DOHH2 (cell line): Measurements from ENCODE around the gene ACSS3.

Experiments used
- H3F3A ChIP-seq: fragments of 200-600 bp; sonication (generic), shearing (Covaris generic); 2 replicates; pipeline ENCODE4 v1.6.0; 2016; ENCODE audit warnings: antibody characterized with exemption, mild to moderate bottlenecking; ENCODE audit not compliant: control insufficient read depth, insufficient read depth
- H3K27ac ChIP-seq: fragments of 200-600 bp; sonication (generic); 2 replicates; pipeline ENCODE4 v1.5.1; 2014; ENCODE audit warnings: low read depth, mild to moderate bottlenecking, low read length, moderate library complexity
- H3K27me3 ChIP-seq: fragments of 200-600 bp; sonication (generic); 2 replicates; pipeline ENCODE4 v1.6.1; 2014; ENCODE audit warnings: mild to moderate bottlenecking, low read length, mixed read lengths; ENCODE audit not compliant: control insufficient read depth
- H3K36me3 ChIP-seq: fragments of 200-600 bp; sonication (generic); 2 replicates; pipeline ENCODE4 v1.6.1; 2014; ENCODE audit warnings: mild to moderate bottlenecking, low read length, moderate library complexity, mixed read lengths; ENCODE audit not compliant: control insufficient read depth
- H3K4me1 ChIP-seq: fragments of 200-600 bp; sonication (generic); 2 replicates; pipeline ENCODE4 v1.6.1; 2014; ENCODE audit warnings: mild to moderate bottlenecking, low read length, mixed read lengths; ENCODE audit not compliant: control insufficient read depth
- H3K4me2 ChIP-seq: fragments of 200-600 bp; sonication (generic); 2 replicates; pipeline ENCODE4 v1.6.0; 2014; ENCODE audit warnings: mild to moderate bottlenecking, low read length, moderate library complexity
- H3K4me3 ChIP-seq: fragments of 200-600 bp; sonication (generic); 2 replicates; pipeline ENCODE4 v1.5.1; 2014; ENCODE audit warnings: mild to moderate bottlenecking, low read length, mixed read lengths
- H3K79me2 ChIP-seq: fragments of 200-600 bp; sonication (generic); 2 replicates; pipeline ENCODE4 v1.6.1; 2014; ENCODE audit warnings: mild to moderate bottlenecking, low read length, mixed read lengths; ENCODE audit not compliant: control insufficient read depth
- H3K9me2 ChIP-seq: fragments of 200-600 bp; sonication (generic); replicated peaks from 2 replicates; pipeline ENCODE4 v1.6.1; 2014; ENCODE audit warnings: mild to moderate bottlenecking, low read length, mixed read lengths; ENCODE audit not compliant: control insufficient read depth
- H3K9me3 ChIP-seq: fragments of 200-600 bp; sonication (generic); 2 replicates; pipeline ENCODE4 v1.6.1; 2014; ENCODE audit warnings: antibody characterized with exemption, low read length, mixed read lengths; ENCODE audit not compliant: control insufficient read depth, insufficient read depth
- H4K20me1 ChIP-seq: fragments of 200-600 bp; sonication (generic); 2 replicates; pipeline ENCODE4 v1.6.0; 2014; ENCODE audit warnings: low read depth, mild to moderate bottlenecking, antibody characterized with exemption, low read length, moderate library complexity; ENCODE audit not compliant: control insufficient read depth, insufficient read depth
- CTCF ChIP-seq: fragments of 200-600 bp; sonication (generic); IDR thresholded peaks from one replicate; pipeline ENCODE4 v1.5.1; 2014; ENCODE audit warnings: antibody characterized with exemption, mild to moderate bottlenecking, low read depth, low read length; ENCODE audit not compliant: poor library complexity, severe bottlenecking
- EZH2phosphoT487 ChIP-seq: fragments of 200-600 bp; sonication (generic); IDR thresholded peaks from 2 replicates; pipeline ENCODE4 v1.6.1; 2017; ENCODE audit warnings: borderline replicate concordance, mild to moderate bottlenecking, antibody characterized with exemption, low read length, moderate library complexity, mixed read lengths

ACSS3 gene

GRCh38 chr12:81295251-81295650, 217.4 kb downstream of the ACSS3 start:
- H3K4me1 ChIP-seq: no peaks in the 10 kb centered on the region
- no peaks in the 10 kb centered on the region for H4K20me1 ChIP-seq
- H3K27me3 ChIP-seq: no peaks in the 10 kb centered on the region
- TF ChIP-seq EZH2phosphoT487: no peak
- TF ChIP-seq CTCF: no peak
- H3K9me2 ChIP-seq: no peaks in the 10 kb centered on the region
- H3K79me2 ChIP-seq: no peaks in the 10 kb centered on the region
- H3K27ac ChIP-seq: no peak overlapping the region
- no peaks in the 10 kb centered on the region for H3K9me3 ChIP-seq
- no peaks in the 10 kb centered on the region for H3K36me3 ChIP-seq
- no peak overlapping the region for H3K4me2 ChIP-seq
- H3K4me3 ChIP-seq: no peak overlapping the region
- no peaks in the 10 kb centered on the region for H3F3A ChIP-seq

- no peaks in the 10 kb centered on the region for H3F3A ChIP-seq
- H3K9me3 ChIP-seq: no peaks in the 10 kb centered on the region
- H3K4me2 ChIP-seq: no peak overlapping the region
These were observed 218.9 kb downstream of the ACSS3 start for GRCh38 chr12:81296556-81297305.

GRCh38 chr12:81297601-81298000, 219.7 kb downstream of the ACSS3 start:
- no peaks in the 10 kb centered on the region for H3K9me3 ChIP-seq
- no peaks in the 10 kb centered on the region for H3F3A ChIP-seq
- H3K27ac ChIP-seq: no peak overlapping the region
- H3K4me2 ChIP-seq: no peak overlapping the region
- no peaks in the 10 kb centered on the region for H3K4me1 ChIP-seq
- H3K4me3 ChIP-seq: no peak overlapping the region
- H3K36me3 ChIP-seq: no peaks in the 10 kb centered on the region
- no peaks in the 10 kb centered on the region for H4K20me1 ChIP-seq
- H3K9me2 ChIP-seq: no peaks in the 10 kb centered on the region
- TF ChIP-seq EZH2phosphoT487 (no peak), CTCF (no peak)
- H3K79me2 ChIP-seq: no peaks in the 10 kb centered on the region
- no peaks in the 10 kb centered on the region for H3K27me3 ChIP-seq

More at GRCh38 chr12:81296556-81297305, 218.9 kb downstream of the ACSS3 start:
- Histone ChIP-seq H3K4me3 (no peak overlapping the region), H3K4me1 (no peaks in the 10 kb centered on the region), H4K20me1 (no peaks in the 10 kb centered on the region), H3K79me2 (no peaks in the 10 kb centered on the region), H3K27ac (no peak overlapping the region), H3K9me2 (no peaks in the 10 kb centered on the region), H3K36me3 (no peaks in the 10 kb centered on the region), H3K27me3 (no peaks in the 10 kb centered on the region)
- TF ChIP-seq CTCF (no peak), EZH2phosphoT487 (no peak)
